Panc1 (cell line): ENCODE data around the gene ALKBH7.

Experiments used
- POLR2AphosphoS5 ChIP-seq: IDR thresholded peaks from 2 replicates; pipeline ENCODE4 v1.6.1; 2012; ENCODE audit warnings: mild to moderate bottlenecking, low read depth, low read length, moderate library complexity
- SIN3A ChIP-seq: IDR thresholded peaks from 2 replicates; pipeline ENCODE4 v1.6.1; 2012; ENCODE audit warnings: low read depth, mild to moderate bottlenecking, low read length, moderate library complexity, borderline replicate concordance; ENCODE audit not compliant: insufficient read depth
- TCF7L2 ChIP-seq: IDR thresholded peaks from 2 replicates; pipeline ENCODE4 v1.6.1; 2011; ENCODE audit warnings: mild to moderate bottlenecking, low read depth, low read length, inconsistent platforms
- TF ChIP-seq, protein P1 (sequence below): fragments of 450-650 bp; IDR thresholded peaks from 2 replicates; pipeline ENCODE4 v1.5.1; 2017; ENCODE audit warnings: mild to moderate bottlenecking
- TF ChIP-seq, protein P2 (sequence below), 2 experiments: IDR thresholded peaks; 2 replicates each; pipeline ENCODE4 v1.6.1; 2011 to 2012; ENCODE audit warnings: low read depth in 2 of 2, control low read depth in 1 of 2, low read length in 1 of 2, mild to moderate bottlenecking in 1 of 2, moderate library complexity in 1 of 2; ENCODE audit not compliant: insufficient read depth in 1 of 2

DNA sequence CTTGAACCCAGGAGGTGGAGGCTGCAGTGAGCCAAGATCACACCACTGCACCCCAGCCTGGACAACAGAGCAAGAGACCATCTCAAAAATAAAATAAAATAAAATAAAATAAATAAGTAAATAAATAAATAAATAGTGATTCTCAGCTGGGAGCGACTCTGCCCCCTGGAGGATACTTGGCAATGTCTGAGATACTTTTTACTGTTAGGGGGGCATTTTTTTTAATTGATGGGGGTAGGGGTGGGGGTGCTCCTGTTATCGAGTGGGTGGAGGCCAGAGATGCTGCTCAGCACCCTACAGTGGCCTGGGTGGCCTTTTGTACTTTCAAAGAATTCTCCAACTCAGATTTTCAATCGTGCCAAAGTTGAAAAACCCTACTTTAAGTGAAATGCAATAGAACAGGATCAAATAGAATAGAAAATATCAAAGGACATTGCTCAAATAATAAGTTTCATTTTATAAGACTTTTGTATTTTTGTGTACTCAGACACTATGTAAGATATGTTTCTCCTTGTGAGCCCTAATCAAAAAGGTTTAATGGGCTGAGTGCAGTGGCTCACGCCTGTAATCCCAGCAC, 18.4 kb upstream of the ALKBH7 start:
- TF ChIP-seq, protein P1, sequence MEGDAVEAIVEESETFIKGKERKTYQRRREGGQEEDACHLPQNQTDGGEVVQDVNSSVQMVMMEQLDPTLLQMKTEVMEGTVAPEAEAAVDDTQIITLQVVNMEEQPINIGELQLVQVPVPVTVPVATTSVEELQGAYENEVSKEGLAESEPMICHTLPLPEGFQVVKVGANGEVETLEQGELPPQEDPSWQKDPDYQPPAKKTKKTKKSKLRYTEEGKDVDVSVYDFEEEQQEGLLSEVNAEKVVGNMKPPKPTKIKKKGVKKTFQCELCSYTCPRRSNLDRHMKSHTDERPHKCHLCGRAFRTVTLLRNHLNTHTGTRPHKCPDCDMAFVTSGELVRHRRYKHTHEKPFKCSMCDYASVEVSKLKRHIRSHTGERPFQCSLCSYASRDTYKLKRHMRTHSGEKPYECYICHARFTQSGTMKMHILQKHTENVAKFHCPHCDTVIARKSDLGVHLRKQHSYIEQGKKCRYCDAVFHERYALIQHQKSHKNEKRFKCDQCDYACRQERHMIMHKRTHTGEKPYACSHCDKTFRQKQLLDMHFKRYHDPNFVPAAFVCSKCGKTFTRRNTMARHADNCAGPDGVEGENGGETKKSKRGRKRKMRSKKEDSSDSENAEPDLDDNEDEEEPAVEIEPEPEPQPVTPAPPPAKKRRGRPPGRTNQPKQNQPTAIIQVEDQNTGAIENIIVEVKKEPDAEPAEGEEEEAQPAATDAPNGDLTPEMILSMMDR: peak; percentile 71; the same call in 1 of the 2 replicates
- TF ChIP-seq POLR2AphosphoS5 (no peak), SIN3A (no peak), TCF7L2 (no peak)
- TF ChIP-seq, protein P2, sequence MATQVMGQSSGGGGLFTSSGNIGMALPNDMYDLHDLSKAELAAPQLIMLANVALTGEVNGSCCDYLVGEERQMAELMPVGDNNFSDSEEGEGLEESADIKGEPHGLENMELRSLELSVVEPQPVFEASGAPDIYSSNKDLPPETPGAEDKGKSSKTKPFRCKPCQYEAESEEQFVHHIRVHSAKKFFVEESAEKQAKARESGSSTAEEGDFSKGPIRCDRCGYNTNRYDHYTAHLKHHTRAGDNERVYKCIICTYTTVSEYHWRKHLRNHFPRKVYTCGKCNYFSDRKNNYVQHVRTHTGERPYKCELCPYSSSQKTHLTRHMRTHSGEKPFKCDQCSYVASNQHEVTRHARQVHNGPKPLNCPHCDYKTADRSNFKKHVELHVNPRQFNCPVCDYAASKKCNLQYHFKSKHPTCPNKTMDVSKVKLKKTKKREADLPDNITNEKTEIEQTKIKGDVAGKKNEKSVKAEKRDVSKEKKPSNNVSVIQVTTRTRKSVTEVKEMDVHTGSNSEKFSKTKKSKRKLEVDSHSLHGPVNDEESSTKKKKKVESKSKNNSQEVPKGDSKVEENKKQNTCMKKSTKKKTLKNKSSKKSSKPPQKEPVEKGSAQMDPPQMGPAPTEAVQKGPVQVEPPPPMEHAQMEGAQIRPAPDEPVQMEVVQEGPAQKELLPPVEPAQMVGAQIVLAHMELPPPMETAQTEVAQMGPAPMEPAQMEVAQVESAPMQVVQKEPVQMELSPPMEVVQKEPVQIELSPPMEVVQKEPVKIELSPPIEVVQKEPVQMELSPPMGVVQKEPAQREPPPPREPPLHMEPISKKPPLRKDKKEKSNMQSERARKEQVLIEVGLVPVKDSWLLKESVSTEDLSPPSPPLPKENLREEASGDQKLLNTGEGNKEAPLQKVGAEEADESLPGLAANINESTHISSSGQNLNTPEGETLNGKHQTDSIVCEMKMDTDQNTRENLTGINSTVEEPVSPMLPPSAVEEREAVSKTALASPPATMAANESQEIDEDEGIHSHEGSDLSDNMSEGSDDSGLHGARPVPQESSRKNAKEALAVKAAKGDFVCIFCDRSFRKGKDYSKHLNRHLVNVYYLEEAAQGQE (IDR thresholded peaks at IDR 0.05; ENCODE audit: insufficient read depth in 1 of 2, low read depth in 2 of 2, low read length in 1 of 2): no peak
